Activated T-cell treated with anti-CD3 and anti-CD28 coated beads, Interleukin-2, amount 50 U/mL, for 1 hour (primary cell): ENCODE measurements around the gene SLC15A2.

Source experiments
- DNase-seq: peaks from one replicate; pipeline ENCODE4 v3.0.0-alpha.2; 2020

SLC15A2 gene

GRCh38 chr3:121981473-121981872, 87.3 kb downstream of the SLC15A2 start:
- DNase-seq: no peak

GRCh38 chr3:121985846-121986245, 91.6 kb downstream of the SLC15A2 start:
- DNase-seq: no peak

GRCh38 chr3:121988146-121988545, 93.9 kb downstream of the SLC15A2 start:
- DNase-seq: no peak

GRCh38 chr3:121989943-121990342, 95.7 kb downstream of the SLC15A2 start:
- no peak for DNase-seq

- DNase-seq: no peak
These were observed 98.7 kb downstream of the SLC15A2 start for GRCh38 chr3:121992601-121993560.
